Transverse colon (tissue), 4 donors: ENCODE data around the gene WASL. TPM values are rescaled to one million over a fixed set of nuclear protein-coding genes. Genes with fewer than 3 reads are reported as not detected.

Source experiments
- DNase-seq: peaks from one replicate; pipeline ENCODE4 v3.0.0-alpha.2; 2019
- H3K27ac ChIP-seq, 4 donors: fragments of 200-600 bp; sonication (generic); 2 replicates each; pipeline ENCODE4 v1.5.1; 2016 to 2018; ENCODE audit warnings: inconsistent platforms in 4 of 4
- H3K27me3 ChIP-seq: fragments of 200-600 bp; sonication (generic); 2 replicates; pipeline ENCODE4 v1.5.1; 2017; ENCODE audit warnings: inconsistent platforms
- H3K36me3 ChIP-seq, 4 donors: fragments of 200-600 bp; sonication (generic); 2 replicates each; pipeline ENCODE4 v1.5.1; 2017 to 2019; ENCODE audit warnings: inconsistent platforms in 4 of 4
- H3K4me1 ChIP-seq, 4 donors: fragments of 200-600 bp; sonication (generic); 2 replicates each; pipeline ENCODE4 v1.5.1; 2017 to 2020; ENCODE audit warnings: inconsistent platforms in 4 of 4
- H3K4me3 ChIP-seq, 4 donors: fragments of 200-600 bp; sonication (generic); 1 replicate in 1 of 4; 2 replicates in 3 of 4; pipeline versions ENCODE4 v1.5.1 to v1.6.1; 2017 to 2019; ENCODE audit warnings: inconsistent platforms in 4 of 4
- H3K9me3 ChIP-seq, 2 donors: fragments of 200-600 bp; sonication (generic); 2 replicates each; pipeline ENCODE4 v1.5.1; 2017 to 2019; ENCODE audit warnings: inconsistent platforms in 2 of 2
- EP300 ChIP-seq: sonication (generic); formaldehyde crosslinking; IDR thresholded peaks from one replicate; pipeline ENCODE4 v1.6.1; 2017; ENCODE audit warnings: antibody characterized with exemption, low read depth
- POLR2A ChIP-seq: fragments of 450-650 bp; IDR thresholded peaks from one replicate; pipeline ENCODE4 v1.6.1; 2016; ENCODE audit warnings: antibody characterized with exemption, mild to moderate bottlenecking, moderate library complexity
- POLR2AphosphoS5 ChIP-seq, 3 donors: sonication (generic); formaldehyde crosslinking; IDR thresholded peaks; one replicate each; pipeline ENCODE4 v1.6.1; 2016; ENCODE audit warnings: antibody characterized with exemption in 3 of 3
- WGBS, 2 donors: methylation state at CpG; one replicate each; pipeline ENCODE4 v1.1.5; 2018; ENCODE audit warnings: low coverage in 1 of 2; 5-methylcytosine and 5-hydroxymethylcytosine counted together
- in situ Hi-C, 4 donors: fragments of 200-750 bp; cut with MboI; loops; one replicate each; pipeline versions ENCODE4 v1.15.0 to v1.15.1; 2017; ENCODE audit warnings: low sequenced_read_pairs in 3 of 4, low pct_ligation_motif_present in 1 of 4, low pct_unique_long_range_greater_than_20kb in 1 of 4
- intact Hi-C: fragments of 100-400 bp; cut with DNase I; formaldehyde crosslinking; loops from one replicate; pipeline ENCODE4 v1.15.1; 2023; ENCODE audit warnings: low total_unique reads
- total RNA-seq, 4 donors: library from RNA; depleted of rRNA; stranded (reverse); fragments of >200 nt; gene quantifications; one replicate each; pipeline ENCODE4 v1.1.0, GENCODE V29; 2016
- TF ChIP-seq, protein P1 (sequence below), 5 experiments: fragments of 200-600 bp in 3 of 5; fragments of 450-650 bp in 2 of 5; sonication (generic) in 3 of 5; IDR thresholded peaks; 1 replicate in 2 of 5; 2 replicates in 3 of 5; pipeline ENCODE4 v1.5.1; 2016 to 2017; ENCODE audit warnings: antibody characterized with exemption in 5 of 5, inconsistent platforms in 3 of 5, mild to moderate bottlenecking in 2 of 5, moderate library complexity in 1 of 5

Gene WASL
- total RNA-seq, 4 donors from 2014 or later, result 30.1 to 97.8 (median 65.7) TPM

GRCh38 chr7:123656544-123657303 lies 92.1 kb downstream of the WASL start:
- in situ Hi-C loops (no loop called here), intact Hi-C loops (no loop called here)
- Histone ChIP-seq H3K4me1 (no peaks in the 10 kb centered on the region), H3K27me3 (no peaks in the 10 kb centered on the region), H3K4me3 (no peak overlapping the region), H3K9me3 (no peaks in the 10 kb centered on the region), H3K27ac (no peak overlapping the region), H3K36me3 (no peaks in the 10 kb centered on the region)
- TF ChIP-seq EP300 (no peak), POLR2A (no peak), POLR2AphosphoS5 (IDR thresholded peaks at IDR 0.05) (no peak)
- TF ChIP-seq, protein P1, sequence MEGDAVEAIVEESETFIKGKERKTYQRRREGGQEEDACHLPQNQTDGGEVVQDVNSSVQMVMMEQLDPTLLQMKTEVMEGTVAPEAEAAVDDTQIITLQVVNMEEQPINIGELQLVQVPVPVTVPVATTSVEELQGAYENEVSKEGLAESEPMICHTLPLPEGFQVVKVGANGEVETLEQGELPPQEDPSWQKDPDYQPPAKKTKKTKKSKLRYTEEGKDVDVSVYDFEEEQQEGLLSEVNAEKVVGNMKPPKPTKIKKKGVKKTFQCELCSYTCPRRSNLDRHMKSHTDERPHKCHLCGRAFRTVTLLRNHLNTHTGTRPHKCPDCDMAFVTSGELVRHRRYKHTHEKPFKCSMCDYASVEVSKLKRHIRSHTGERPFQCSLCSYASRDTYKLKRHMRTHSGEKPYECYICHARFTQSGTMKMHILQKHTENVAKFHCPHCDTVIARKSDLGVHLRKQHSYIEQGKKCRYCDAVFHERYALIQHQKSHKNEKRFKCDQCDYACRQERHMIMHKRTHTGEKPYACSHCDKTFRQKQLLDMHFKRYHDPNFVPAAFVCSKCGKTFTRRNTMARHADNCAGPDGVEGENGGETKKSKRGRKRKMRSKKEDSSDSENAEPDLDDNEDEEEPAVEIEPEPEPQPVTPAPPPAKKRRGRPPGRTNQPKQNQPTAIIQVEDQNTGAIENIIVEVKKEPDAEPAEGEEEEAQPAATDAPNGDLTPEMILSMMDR (IDR thresholded peaks at IDR 0.05), result no peak
- WGBS, 2 donors, result 82 to 84% methylated on average over 6 of the region's 6 CpGs
- DNase-seq, result no peak

- DNase-seq, result no peak
- no peaks in the 10 kb centered on the region for H3K4me1 ChIP-seq
- WGBS, 2 donors, result 80% methylated on average over 6 of the region's 6 CpGs; no CpG with 5 or more reads in 1 of the 2 donors
- TF ChIP-seq POLR2AphosphoS5 (IDR thresholded peaks at IDR 0.05) (no peak), EP300 (no peak), POLR2A (no peak)
- TF ChIP-seq, protein P1 (IDR thresholded peaks at IDR 0.05), result no peak
- in situ Hi-C loops, result no loop called here
- H3K4me3 ChIP-seq, result no peak within 1 kb of the TSS
- no peaks in the 10 kb centered on the region for H3K27me3 ChIP-seq
- H3K27ac ChIP-seq, result no peak within 1 kb of the TSS
- no peaks in the 10 kb centered on the region for H3K36me3 ChIP-seq
- H3K9me3 ChIP-seq, result no peaks in the 10 kb centered on the region
- intact Hi-C loops, result no loop called here
These were observed 93.2 kb downstream of the WASL start, which contains the start of gene LMOD2 for GRCh38 chr7:123655614-123656013. Gene LMOD2 (plus strand): TSS chr7:123655866. CDS start chr7:123655964, 98 bp downstream.

- intact Hi-C loops, result no loop called here
- WGBS, 2 donors, result 87 to 88% methylated on average over 6 of the region's 6 CpGs
- DNase-seq, result no peak
These were observed 95.6 kb downstream of the WASL start for GRCh38 chr7:123653162-123653561.

GRCh38 chr7:123652406-123652805 lies 96.4 kb downstream of the WASL start:
- TF ChIP-seq EP300 (no peak), POLR2A (no peak), POLR2AphosphoS5 (IDR thresholded peaks at IDR 0.05) (no peak)
- TF ChIP-seq, protein P1 (IDR thresholded peaks at IDR 0.05), result no peak
- DNase-seq, result no peak
- Histone ChIP-seq H3K27ac (no peak overlapping the region), H3K4me3 (no peak overlapping the region), H3K36me3 (no peaks in the 10 kb centered on the region), H3K27me3 (no peaks in the 10 kb centered on the region), H3K9me3 (no peaks in the 10 kb centered on the region), H3K4me1 (no peaks in the 10 kb centered on the region)
- in situ Hi-C loops (no loop called here), intact Hi-C loops (no loop called here)
- 93 to 100% methylated on average over 1 of the region's 1 CpG for WGBS, 2 donors

More at GRCh38 chr7:123653162-123653561, 95.6 kb downstream of the WASL start:
- Histone ChIP-seq H3K27ac (no peak overlapping the region), H3K4me1 (no peaks in the 10 kb centered on the region), H3K9me3 (no peaks in the 10 kb centered on the region), H3K27me3 (no peaks in the 10 kb centered on the region), H3K4me3 (no peak overlapping the region), H3K36me3 (no peaks in the 10 kb centered on the region)
- in situ Hi-C loops, result no loop called here
- TF ChIP-seq EP300, result no peak
- TF ChIP-seq POLR2A, result no peak
- TF ChIP-seq POLR2AphosphoS5 (IDR thresholded peaks at IDR 0.05), result no peak
- TF ChIP-seq, protein P1 (IDR thresholded peaks at IDR 0.05), result no peak
